Skin epidermis (tissue), 12 donors: ENCODE data around the gene MTARC1.
A peak's percentile ranks its signal among the peaks of the same experiment; 100 is the strongest.

ENCODE experiments used
- H3K27ac ChIP-seq, 21 experiments: fragments of 200-600 bp; sonication (generic) in 11 of 21; one replicate each; pipeline ENCODE4 v1.5.0; 2020; ENCODE audit warnings: mild to moderate bottlenecking in 3 of 21, inconsistent platforms in 2 of 21, moderate library complexity in 2 of 21
- H3K4me3 ChIP-seq, 7 experiments: fragments of 200-600 bp; sonication (generic) in 2 of 7; one replicate each; pipeline ENCODE4 v1.5.0; 2020; ENCODE audit warnings: inconsistent platforms in 2 of 7, mild to moderate bottlenecking in 2 of 7, moderate library complexity in 1 of 7

MTARC1 gene

DNA sequence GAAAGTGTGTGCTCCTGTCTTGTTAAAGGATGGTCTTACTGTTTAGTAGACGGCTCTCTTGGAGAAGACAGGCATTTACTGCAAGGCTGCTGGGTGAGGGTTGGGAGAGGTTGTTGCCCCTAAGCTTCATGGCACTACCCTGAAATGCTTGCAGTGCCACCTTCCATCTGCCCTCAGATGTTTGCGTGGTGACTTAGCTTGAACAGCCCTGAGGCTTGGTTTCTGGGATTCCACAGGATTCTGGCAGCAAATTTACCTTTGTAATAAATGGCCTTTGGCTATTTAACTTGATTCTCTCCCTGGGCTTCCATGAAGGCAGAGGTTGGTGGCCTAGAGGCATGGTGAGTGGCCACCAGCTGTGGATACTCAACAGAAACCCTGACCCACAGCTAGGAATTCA lies 11.6 kb downstream of the MTARC1 start:
- H3K27ac ChIP-seq = no peak overlapping the region
- H3K4me3 ChIP-seq = no peak overlapping the region

- Histone ChIP-seq H3K27ac (no peak overlapping the region), H3K4me3 (no peak overlapping the region)
Observed at GRCh38 chr1:220800262-220800661, 13.5 kb downstream of the MTARC1 start.

DNA sequence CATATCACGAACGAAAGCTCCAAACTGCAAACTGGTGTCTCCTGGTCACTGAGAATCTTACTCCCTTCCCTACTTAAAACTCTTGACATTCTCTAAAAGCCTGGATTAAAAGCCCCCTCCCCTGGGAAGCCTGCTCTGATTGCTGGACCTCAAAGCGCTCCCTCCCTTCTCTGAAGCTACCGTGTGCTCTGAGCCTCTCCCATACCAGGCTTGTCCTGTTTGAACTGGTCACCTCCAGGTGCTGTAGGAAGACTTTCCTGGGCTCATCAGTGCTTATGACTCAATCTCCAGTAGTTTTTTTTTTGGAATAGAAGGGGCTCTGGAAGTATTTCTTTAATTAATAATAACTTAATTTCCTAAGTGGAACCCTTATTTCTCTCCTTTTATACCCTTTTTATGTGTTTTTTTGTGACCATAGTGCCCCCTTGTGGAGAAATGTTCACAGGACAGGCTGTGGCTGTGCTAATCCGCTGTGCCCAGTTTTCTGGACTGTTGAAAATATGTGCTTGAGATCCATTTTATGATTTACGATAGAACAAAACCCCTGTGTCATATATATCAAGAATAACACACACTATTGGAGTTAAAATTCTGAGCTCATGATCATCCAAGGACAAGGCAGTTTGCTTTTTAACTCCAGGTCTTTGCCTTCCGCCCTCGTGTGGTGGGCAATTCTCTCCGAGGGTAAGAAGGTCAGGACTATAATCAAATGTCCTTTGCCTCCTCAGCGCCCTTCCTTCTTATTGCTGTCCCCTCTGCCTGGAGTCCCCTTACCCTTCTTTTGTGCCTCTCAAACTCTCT lies 16.9 kb downstream of the MTARC1 start:
- Histone ChIP-seq H3K4me3 (no peak overlapping the region), H3K27ac (no peak overlapping the region)

DNA sequence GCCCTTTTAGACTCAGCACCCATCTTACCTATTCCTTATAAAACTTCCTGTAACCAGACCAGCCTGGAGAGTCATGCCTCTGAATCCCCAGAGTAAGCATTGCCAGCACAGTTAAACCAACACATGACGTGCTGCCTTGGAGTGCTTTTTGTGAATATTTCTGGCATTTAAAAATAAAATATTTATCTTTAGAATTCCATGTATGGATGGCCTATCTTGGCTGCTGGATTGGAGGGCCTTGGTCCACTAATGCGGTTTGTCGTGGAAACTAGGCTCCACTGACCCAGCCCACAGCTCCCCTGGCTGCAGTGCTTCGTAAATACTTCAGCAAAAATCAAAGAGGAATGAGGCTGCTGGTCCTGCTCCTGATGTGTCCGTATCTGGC lies 17.5 kb downstream of the MTARC1 start:
- Histone ChIP-seq H3K27ac (no peak overlapping the region), H3K4me3 (no peak overlapping the region)

GRCh38 chr1:220806408-220806807 lies 19.7 kb downstream of the MTARC1 start:
- Histone ChIP-seq H3K4me3 (no peak overlapping the region), H3K27ac (no peak overlapping the region)

DNA sequence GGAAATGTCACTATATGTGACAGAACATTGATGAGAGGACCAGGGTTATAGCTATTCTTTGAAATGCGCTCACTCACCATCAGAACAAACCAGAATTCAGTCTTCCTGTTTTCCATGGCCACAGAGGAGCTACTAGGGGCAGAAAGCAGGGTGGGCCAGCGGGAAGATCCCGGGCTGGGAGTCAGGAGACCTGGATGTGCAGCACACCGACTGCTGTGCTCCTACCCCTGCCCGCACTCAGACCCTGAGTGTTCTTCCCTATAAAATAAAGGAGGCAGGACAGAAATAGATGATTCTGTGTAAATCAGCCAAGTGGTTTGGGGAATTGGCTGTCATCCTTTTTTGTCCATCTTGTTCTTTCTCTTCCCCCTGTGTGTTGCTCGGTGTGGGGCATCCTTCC lies 21.0 kb downstream of the MTARC1 start:
- Histone ChIP-seq H3K27ac (no peak overlapping the region), H3K4me3 (no peak overlapping the region)

- H3K27ac ChIP-seq = no peak overlapping the region
Observed at GRCh38 chr1:220808345-220809186, 21.9 kb downstream of the MTARC1 start.

GRCh38 chr1:220809187-220809550 lies 22.5 kb downstream of the MTARC1 start:
- H3K4me3 ChIP-seq = no peak overlapping the region
- no peak overlapping the region for H3K27ac ChIP-seq

More at GRCh38 chr1:220808345-220809186, 21.9 kb downstream of the MTARC1 start:
- H3K4me3 ChIP-seq = no peak overlapping the region

DNA sequence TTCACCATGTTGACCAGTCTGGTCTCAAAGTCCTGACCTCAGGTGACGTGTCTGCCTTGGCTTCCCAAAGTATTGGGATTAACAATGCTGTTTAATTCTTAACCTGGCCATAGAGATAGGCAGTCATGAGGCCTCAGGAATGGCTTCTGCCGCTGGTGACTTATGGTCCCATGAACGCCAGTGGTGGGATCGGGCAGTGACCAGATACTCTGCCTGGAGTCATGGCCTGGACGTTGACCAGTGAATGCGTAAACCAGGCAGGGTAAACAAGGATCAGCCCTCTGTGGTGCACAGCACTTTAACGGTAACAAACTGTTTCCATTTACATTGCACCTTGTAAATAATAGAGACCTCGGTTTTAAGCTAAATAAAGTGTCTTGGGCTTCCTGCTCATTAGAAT lies 23.0 kb downstream of the MTARC1 start:
- H3K4me3 ChIP-seq = peak overlapping the region in 1 of 7 experiments; percentile 23
- no peak overlapping the region for H3K27ac ChIP-seq

DNA sequence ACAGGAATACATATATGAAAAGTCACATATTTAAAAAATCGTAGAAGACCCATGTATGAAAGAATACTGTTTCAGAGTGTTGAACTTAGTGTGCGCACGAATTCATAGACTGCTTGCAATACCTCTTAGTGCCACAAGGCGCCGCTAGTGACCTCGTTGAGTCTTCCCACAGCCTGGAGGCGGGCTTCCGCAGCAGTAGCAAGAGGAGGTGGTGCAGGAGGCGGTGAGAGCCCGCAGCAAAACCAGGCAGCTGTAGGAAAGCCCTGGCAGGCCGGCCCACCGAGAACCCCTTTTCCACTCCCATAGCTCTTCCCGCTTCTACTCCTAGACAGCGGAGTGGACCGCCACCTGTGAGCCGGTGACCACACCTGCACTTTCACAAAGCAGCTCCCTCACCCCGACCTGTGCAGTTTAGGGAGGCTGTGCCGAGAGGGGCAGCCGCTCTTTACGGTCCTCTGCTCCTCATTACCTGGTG lies 23.5 kb downstream of the MTARC1 start:
- no peak overlapping the region for H3K27ac ChIP-seq
- H3K4me3 ChIP-seq = peak overlapping the region in 4 of 7 experiments; percentile 3 to 28 (median 18)

- H3K27ac ChIP-seq = no peak overlapping the region
- H3K4me3 ChIP-seq = no peak overlapping the region
Observed at GRCh38 chr1:220810963-220811362, 24.2 kb downstream of the MTARC1 start.

GRCh38 chr1:220811695-220812094 lies 25.0 kb downstream of the MTARC1 start:
- H3K27ac ChIP-seq = no peak overlapping the region
- H3K4me3 ChIP-seq = no peak overlapping the region

GRCh38 chr1:220812308-220812707 lies 25.6 kb downstream of the MTARC1 start:
- Histone ChIP-seq H3K27ac (no peak overlapping the region), H3K4me3 (no peak overlapping the region)

- H3K27ac ChIP-seq = no peak overlapping the region
- H3K4me3 ChIP-seq = no peak overlapping the region
Observed at GRCh38 chr1:220813013-220813412, 26.3 kb downstream of the MTARC1 start.

GRCh38 chr1:220815409-220815808 lies 28.7 kb downstream of the MTARC1 start:
- H3K27ac ChIP-seq = no peak overlapping the region

GRCh38 chr1:220817907-220818306 lies 31.2 kb downstream of the MTARC1 start:
- Histone ChIP-seq H3K4me3 (no peak overlapping the region), H3K27ac (peak overlapping the region in 1 of 21 experiments; percentile 10)

More at GRCh38 chr1:220815409-220815808, 28.7 kb downstream of the MTARC1 start:
- no peak overlapping the region for H3K4me3 ChIP-seq

DNA sequence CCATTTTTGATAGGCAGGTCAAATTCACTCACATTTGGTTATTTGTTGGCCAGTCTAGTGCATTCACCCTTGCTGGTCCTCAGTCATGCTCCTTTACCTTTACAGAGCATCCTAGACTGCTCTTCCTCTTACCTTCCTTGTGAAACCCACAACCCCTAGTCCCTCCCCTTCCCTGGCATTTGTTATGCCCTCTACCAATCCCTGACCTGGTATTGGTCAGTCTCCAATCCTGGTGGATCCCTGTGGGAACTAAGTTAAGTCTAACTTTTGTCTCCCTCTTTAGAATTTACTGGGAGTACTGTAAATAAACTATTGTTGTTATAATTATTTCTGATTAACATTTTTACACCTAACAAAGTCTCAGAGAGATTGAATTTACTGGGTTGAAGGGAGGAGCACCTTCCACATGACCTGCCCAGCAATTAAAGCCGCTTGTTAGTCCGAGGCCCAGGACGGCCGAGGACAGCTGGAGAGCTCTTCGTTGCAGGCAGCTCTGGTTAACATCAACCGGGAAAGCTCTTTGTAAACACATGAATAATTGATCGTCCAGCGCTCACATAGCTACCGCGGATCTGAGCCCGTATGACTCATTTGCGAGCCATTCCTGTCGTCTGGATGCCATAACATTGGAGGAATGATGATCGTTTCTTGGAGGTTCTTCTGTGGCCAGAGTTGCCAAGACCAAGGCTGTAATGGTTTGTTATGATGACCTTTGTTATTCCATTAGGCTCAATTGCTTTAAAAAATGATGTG lies 31.9 kb downstream of the MTARC1 start:
- H3K4me3 ChIP-seq = no peak overlapping the region
- peak overlapping the region in 2 of 21 experiments; percentile 10 to 48 for H3K27ac ChIP-seq

DNA sequence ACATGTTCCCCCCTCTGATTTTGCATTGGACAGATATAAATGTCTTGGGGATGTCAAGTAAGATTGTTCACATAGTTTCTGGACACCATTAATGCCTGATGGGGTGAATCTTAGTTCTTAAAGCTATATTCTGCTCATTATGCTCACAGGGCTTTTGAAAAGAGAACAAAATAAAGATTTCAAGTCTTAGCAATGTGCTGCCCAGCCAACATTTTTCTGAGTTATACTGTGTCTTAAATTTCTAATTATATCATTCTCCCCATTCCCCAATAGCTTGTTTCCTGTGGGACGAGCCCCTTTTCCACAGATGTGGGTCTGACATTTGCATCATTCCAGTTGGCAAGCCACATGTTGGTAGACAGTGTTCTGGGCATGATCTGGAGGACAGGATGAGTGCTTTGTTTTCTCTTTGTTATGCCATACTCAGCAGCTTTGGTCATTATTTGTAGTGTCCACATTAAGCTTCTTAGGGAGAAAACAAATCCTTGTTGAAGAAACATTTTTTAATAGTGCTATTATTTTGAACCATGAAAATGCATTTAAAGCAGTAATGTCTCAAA lies 32.8 kb downstream of the MTARC1 start:
- Histone ChIP-seq H3K4me3 (no peak overlapping the region), H3K27ac (peak overlapping the region in 2 of 21 experiments; percentile 12 to 17)

GRCh38 chr1:220824031-220824989 lies 37.6 kb downstream of the MTARC1 start:
- no peak overlapping the region for H3K4me3 ChIP-seq
- no peak overlapping the region for H3K27ac ChIP-seq
